Measurements from ENCODE around the gene WDR91. TPM values are rescaled to one million over a fixed set of nuclear protein-coding genes. Genes with fewer than 3 reads are reported as not detected.
A peak's percentile ranks its signal among the peaks of the same experiment; 100 is the strongest.
"Not testable (repeated sequence)": the region's sequence is repeated elsewhere in the genome, so short reads cannot be mapped to it uniquely, and the experiment has no call there.

WDR91 gene
- total RNA-seq, 1 donor from 2014 or later: 5.4 TPM

DNA sequence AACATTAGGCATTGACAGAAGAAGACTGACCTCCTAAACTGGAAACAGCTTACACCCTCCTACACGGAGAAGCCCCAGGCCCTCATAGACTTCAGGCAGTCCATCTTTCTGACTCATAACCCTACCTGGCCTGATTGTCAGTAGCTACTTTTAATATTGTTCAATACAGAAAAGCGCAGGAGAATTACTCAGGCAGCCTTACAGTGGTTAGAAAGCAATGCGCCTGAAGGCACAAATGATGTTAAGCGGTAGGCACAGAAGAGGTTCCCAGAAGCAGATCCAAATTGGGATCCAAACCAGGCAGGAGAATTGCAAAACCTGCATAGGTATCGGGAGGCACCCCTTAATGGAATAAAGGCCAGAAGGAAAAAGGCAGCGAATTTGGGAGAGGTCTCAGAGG is 35.4 kb downstream of the WDR91 start:
- Histone ChIP-seq H3K9me3 (replicated peaks) (peaks cover 13% of the 10 kb centered on the region), H3K4me3 (no peak overlapping the region), H3K36me3 (peaks cover 17% of the 10 kb centered on the region), H3K27ac (replicated peaks) (no peak overlapping the region), H3K4me1 (peaks cover 4% of the 10 kb centered on the region), H3K27me3 (ENCODE audit: low read depth) (no peaks in the 10 kb centered on the region)
- TF ChIP-seq, protein P1, sequence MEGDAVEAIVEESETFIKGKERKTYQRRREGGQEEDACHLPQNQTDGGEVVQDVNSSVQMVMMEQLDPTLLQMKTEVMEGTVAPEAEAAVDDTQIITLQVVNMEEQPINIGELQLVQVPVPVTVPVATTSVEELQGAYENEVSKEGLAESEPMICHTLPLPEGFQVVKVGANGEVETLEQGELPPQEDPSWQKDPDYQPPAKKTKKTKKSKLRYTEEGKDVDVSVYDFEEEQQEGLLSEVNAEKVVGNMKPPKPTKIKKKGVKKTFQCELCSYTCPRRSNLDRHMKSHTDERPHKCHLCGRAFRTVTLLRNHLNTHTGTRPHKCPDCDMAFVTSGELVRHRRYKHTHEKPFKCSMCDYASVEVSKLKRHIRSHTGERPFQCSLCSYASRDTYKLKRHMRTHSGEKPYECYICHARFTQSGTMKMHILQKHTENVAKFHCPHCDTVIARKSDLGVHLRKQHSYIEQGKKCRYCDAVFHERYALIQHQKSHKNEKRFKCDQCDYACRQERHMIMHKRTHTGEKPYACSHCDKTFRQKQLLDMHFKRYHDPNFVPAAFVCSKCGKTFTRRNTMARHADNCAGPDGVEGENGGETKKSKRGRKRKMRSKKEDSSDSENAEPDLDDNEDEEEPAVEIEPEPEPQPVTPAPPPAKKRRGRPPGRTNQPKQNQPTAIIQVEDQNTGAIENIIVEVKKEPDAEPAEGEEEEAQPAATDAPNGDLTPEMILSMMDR (IDR thresholded peaks at IDR 0.05; ENCODE audit: borderline replicate concordance): no peak
- intact Hi-C loops (cut with micrococcal nuclease): loop anchor here (10.0 kb wide), 1 partner anchor 191 kb away; the partner anchor contains the start of gene AGBL3
- no peak for DNase-seq

DNA sequence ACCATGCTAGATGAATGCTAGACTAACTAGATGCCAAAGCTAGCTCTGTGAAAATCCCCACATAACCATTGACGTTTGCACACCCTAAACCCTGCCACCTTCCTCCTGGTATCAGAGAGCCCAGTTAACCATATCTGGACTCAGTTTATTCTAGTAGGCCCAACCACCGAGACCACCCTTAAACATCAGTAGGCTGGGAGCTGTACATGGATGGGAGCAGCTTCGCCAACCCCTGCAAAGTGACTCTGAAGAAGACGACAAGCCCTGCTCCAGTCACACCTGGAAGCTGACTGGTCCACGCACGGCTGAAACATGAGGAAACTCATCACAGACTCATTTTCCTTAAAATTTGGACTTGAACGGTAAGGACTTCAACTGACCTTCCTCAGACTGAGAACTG is 36.4 kb downstream of the WDR91 start:
- TF ChIP-seq, protein P1 (IDR thresholded peaks at IDR 0.05; ENCODE audit: borderline replicate concordance): no peak
- intact Hi-C loops (cut with micrococcal nuclease): loop anchor here (10.0 kb wide), 1 partner anchor 190 kb away; the partner anchor contains the start of gene AGBL3
- Histone ChIP-seq H3K4me3 (no peak overlapping the region), H3K9me3 (replicated peaks) (peaks cover 3% of the 10 kb centered on the region), H3K4me1 (peaks cover 11% of the 10 kb centered on the region), H3K36me3 (peaks cover 8% of the 10 kb centered on the region), H3K27me3 (ENCODE audit: low read depth) (no peaks in the 10 kb centered on the region), H3K27ac (replicated peaks) (no peak overlapping the region)
- DNase-seq: no peak

DNA sequence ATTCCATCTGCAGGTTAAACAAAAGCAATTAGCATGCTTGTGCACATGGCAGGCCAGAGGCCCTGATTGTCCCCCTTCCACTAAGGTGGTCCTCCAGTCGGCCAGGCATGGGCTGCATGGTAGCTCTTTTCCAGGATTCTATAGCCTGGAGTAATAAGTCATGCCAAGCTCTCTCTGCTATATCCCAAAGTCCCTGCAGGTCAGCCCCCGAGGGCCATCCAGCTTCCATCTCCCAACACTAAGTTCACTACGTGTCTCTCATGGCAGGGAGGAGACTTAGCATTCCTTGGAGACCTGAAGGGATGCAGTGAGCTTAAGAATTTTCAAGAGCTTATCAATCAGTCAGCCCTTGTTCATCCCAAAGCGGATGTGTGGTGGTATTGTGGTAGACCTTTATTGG is 37.4 kb downstream of the WDR91 start:
- intact Hi-C loops (cut with micrococcal nuclease): loop anchor here (10.0 kb wide), 1 partner anchor 189 kb away; the partner anchor contains the start of gene AGBL3
- peaks cover 21% of the 10 kb centered on the region for H3K4me1 ChIP-seq
- not testable (repeated sequence) for H3K27me3 ChIP-seq (ENCODE audit: low read depth); H3K9me3 ChIP-seq (replicated peaks); H3K4me3 ChIP-seq; H3K36me3 ChIP-seq; H3K27ac ChIP-seq (replicated peaks); DNase-seq

DNA sequence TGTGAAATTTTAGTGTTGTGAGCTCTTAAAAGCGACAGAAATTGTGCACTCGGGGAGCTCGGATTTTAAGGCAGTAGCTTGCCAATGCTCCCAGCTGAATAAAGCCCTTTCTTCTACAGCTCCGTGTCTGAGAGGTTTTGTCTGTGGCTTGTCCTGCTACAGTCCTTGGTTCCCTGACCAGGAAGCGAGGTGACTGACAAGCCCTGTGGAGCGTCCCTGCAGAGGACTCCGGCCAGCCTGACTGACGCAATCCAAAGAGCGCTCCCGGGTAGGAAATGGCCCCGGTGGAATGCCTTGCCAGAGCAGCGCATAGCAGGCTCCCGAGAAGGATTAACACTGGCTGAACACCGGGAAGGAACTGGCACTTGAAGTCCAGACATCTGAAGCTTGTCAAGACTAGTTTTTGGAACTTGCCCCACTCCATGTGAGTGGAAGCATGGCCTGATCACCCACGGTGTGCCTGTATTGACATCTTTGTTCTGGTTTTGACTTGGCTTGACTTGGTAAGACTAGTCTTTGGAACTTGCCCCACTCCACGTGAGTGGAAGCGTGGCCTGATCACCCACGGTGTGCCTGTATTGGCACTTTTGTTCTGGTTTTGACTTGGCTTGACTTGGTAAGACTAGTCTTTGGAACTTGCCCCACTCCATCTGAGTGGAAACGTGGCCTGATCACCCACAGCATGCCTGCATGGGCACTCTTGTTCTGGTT is 39.6 kb downstream of the WDR91 start:
- H3K27me3 ChIP-seq (ENCODE audit: low read depth); H3K9me3 ChIP-seq (replicated peaks); DNase-seq: not testable (repeated sequence)
- Histone ChIP-seq H3K4me1 (peaks cover 42% of the 10 kb centered on the region), H3K27ac (replicated peaks) (peak overlapping the region; percentile 99), H3K4me3 (peak overlapping the region; percentile 90), H3K36me3 (peaks cover 16% of the 10 kb centered on the region)
- intact Hi-C loops (cut with micrococcal nuclease): loop anchor here (10.0 kb wide), 1 partner anchor 187 kb away; the partner anchor contains the start of gene AGBL3

DNA sequence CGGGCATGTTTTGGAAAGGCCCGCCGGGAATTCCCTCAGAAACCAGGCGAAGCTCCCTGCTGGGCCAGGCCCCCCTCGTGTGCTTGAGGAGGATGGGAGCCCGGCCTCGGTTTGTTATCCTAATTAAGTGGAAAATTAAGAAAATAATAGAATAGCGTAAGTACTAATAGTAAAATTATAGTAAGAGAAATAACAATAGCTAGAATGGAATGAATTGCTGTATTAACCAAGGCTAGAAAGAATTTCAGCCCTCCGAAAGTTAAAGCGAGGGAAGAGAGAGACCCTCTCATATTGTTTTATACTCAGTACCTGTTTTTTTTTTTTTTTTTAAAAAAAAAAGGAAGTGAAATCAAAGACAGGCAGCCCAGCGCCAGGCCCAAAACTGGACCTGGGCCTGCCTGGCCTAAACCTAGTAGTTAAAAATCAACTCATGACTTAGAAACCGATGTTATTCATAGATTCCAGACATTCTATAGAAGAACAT is 40.3 kb downstream of the WDR91 start:
- intact Hi-C loops (cut with micrococcal nuclease): loop anchor here (10.0 kb wide), 1 partner anchor 186 kb away; the partner anchor contains the start of gene AGBL3
- H3K4me1 ChIP-seq: peaks cover 49% of the 10 kb centered on the region
- peak overlapping the region; percentile 99 for H3K27ac ChIP-seq (replicated peaks)
- peak overlapping the region; percentile 90 for H3K4me3 ChIP-seq
- TF ChIP-seq, protein P1 (IDR thresholded peaks at IDR 0.05; ENCODE audit: borderline replicate concordance): peak; percentile 16
- not testable (repeated sequence) for H3K9me3 ChIP-seq (replicated peaks); DNase-seq; H3K27me3 ChIP-seq (ENCODE audit: low read depth)
- H3K36me3 ChIP-seq: peaks cover 22% of the 10 kb centered on the region

DNA sequence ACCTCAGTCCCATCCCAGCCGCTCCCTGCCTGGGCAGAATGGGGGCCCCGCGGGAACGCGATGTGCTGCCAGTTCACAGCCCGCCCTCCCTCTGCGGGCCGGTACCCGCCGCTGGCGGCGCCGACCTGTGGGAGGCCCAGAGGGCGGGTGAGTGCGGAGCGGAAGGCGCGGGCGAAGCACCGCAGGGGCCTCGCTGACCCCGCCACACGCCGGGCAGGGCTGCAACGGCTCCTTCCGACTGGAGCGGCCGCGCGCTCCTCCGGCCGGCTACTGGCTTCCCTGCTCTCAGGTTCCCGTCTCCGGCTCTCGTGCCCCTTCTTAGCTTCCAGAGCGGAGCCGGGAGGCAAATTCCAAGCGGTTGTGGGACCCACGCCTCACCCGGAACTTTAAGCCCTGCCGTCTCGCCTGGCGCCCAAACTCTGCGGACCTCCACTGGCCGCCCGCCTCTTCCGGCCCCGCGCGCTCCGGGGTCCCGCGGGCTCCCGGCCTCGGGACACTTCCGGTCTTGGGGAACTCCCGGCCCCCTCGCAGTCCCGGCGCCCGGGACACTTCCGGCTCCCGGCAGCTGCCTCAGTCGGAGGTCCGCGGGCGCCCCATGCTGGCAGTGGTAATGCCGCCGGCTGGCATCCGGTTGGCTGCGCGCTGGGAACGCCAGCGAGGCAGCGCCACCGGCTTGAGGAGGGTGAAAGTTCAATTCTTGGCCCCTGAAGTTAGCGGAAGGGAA is 40.9 kb downstream of the WDR91 start, which contains the start of gene CYREN:
Gene CYREN, minus strand, starts transcription at position 434 of the 724 bp plus-strand sequence. CDS start 1,785 bp downstream, outside the sequence.
- intact Hi-C loops (cut with micrococcal nuclease): loop anchor here (10.0 kb wide), 1 partner anchor 186 kb away; the partner anchor contains the start of gene AGBL3
- peaks cover 26% of the 10 kb centered on the region for H3K36me3 ChIP-seq
- peaks cover 55% of the 10 kb centered on the region for H3K4me1 ChIP-seq
- H3K4me3 ChIP-seq: peak within 1 kb of the TSS; percentile 90
- TF ChIP-seq, protein P1 (IDR thresholded peaks at IDR 0.05; ENCODE audit: borderline replicate concordance): peak; percentile 67
- DNase-seq: peak; percentile 96
- H3K9me3 ChIP-seq (replicated peaks): no peaks in the 10 kb centered on the region
- no peaks in the 10 kb centered on the region for H3K27me3 ChIP-seq (ENCODE audit: low read depth)
- peak within 1 kb of the TSS; percentile 99 for H3K27ac ChIP-seq (replicated peaks)
